ENCODE results near the gene KCNMA1. TPM values are rescaled to one million over a fixed set of nuclear protein-coding genes. Genes with fewer than 3 reads are reported as not detected.
A peak's percentile ranks its signal among the peaks of the same experiment; 100 is the strongest.

KCNMA1 gene
- polyA plus RNA-seq, 1 donor from 2014 or later, result 60.8 TPM

DNA sequence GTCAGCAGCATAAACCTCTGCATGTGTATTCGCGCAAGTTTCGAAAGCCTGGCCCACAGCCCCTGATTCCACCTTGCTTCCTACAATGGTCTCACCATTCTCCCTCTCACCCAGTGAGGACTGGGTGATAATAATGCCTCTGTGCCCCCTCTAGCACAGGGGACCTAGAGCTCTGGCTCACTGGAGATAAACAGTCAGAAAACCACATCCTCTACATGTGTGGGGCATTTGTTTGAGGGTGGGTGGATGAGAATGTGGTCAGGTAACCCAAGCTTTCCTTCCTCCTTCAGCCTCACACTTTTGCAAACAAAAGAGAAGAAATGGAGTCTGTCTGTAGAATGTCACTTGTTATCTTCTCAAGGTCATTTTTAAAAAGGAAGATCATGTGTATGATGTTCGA, 373.5 kb downstream of the KCNMA1 start:
- no peaks in the 10 kb centered on the region for H3F3A ChIP-seq (ENCODE audit: insufficient read depth, low read length, poor library complexity, severe bottlenecking)
- TF ChIP-seq SMC3 (conservative IDR thresholded peaks at IDR 0.05; ENCODE audit: poor library complexity), result no peak
- no peak for TF ChIP-seq POLR2AphosphoS5 (IDR thresholded peaks at IDR 0.05)
- TF ChIP-seq EP300 (conservative IDR thresholded peaks at IDR 0.05; ENCODE audit: poor library complexity, severe bottlenecking), result no peak
- no peak for TF ChIP-seq CTCF (IDR thresholded peaks at IDR 0.05; ENCODE audit: poor library complexity, severe bottlenecking)
- no peak for TF ChIP-seq TAF1 (IDR thresholded peaks at IDR 0.05; ENCODE audit: low read depth)
- no peak for TF ChIP-seq EZH2 (IDR thresholded peaks at IDR 0.05; ENCODE audit: borderline replicate concordance, insufficient read depth, low read length, poor library complexity, severe bottlenecking)
- TF ChIP-seq RAD21 (conservative IDR thresholded peaks at IDR 0.05), result no peak
- no peak for TF ChIP-seq MXI1 (conservative IDR thresholded peaks at IDR 0.05; ENCODE audit: poor library complexity, severe bottlenecking)
- TF ChIP-seq, protein P1, sequence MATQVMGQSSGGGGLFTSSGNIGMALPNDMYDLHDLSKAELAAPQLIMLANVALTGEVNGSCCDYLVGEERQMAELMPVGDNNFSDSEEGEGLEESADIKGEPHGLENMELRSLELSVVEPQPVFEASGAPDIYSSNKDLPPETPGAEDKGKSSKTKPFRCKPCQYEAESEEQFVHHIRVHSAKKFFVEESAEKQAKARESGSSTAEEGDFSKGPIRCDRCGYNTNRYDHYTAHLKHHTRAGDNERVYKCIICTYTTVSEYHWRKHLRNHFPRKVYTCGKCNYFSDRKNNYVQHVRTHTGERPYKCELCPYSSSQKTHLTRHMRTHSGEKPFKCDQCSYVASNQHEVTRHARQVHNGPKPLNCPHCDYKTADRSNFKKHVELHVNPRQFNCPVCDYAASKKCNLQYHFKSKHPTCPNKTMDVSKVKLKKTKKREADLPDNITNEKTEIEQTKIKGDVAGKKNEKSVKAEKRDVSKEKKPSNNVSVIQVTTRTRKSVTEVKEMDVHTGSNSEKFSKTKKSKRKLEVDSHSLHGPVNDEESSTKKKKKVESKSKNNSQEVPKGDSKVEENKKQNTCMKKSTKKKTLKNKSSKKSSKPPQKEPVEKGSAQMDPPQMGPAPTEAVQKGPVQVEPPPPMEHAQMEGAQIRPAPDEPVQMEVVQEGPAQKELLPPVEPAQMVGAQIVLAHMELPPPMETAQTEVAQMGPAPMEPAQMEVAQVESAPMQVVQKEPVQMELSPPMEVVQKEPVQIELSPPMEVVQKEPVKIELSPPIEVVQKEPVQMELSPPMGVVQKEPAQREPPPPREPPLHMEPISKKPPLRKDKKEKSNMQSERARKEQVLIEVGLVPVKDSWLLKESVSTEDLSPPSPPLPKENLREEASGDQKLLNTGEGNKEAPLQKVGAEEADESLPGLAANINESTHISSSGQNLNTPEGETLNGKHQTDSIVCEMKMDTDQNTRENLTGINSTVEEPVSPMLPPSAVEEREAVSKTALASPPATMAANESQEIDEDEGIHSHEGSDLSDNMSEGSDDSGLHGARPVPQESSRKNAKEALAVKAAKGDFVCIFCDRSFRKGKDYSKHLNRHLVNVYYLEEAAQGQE (IDR thresholded peaks at IDR 0.05; ENCODE audit: borderline replicate concordance), result no peak
- no peak overlapping the region for H3K9ac ChIP-seq (ENCODE audit: low read length)
- H3K27ac ChIP-seq (ENCODE audit: low read length), result peak overlapping the region; percentile 37
- H3K79me2 ChIP-seq (replicated peaks; ENCODE audit: insufficient read depth, low read length), result no peaks in the 10 kb centered on the region
- H3K36me3 ChIP-seq (ENCODE audit: insufficient read depth, low read length), result no peaks in the 10 kb centered on the region
- no peak overlapping the region for H3K4me2 ChIP-seq (ENCODE audit: low read length)
- no peaks in the 10 kb centered on the region for H3K27me3 ChIP-seq (ENCODE audit: insufficient read depth, low read depth, low read length)
- no peaks in the 10 kb centered on the region for H3K9me2 ChIP-seq (ENCODE audit: insufficient read depth, low read length)
- H3K4me3 ChIP-seq (ENCODE audit: low read length), result no peak overlapping the region
- H4K20me1 ChIP-seq (ENCODE audit: insufficient read depth), result no peaks in the 10 kb centered on the region
- H3K9me3 ChIP-seq (ENCODE audit: low read length), result no peaks in the 10 kb centered on the region
- H2AFZ ChIP-seq (ENCODE audit: low read depth, low read length), result no peak overlapping the region

DNA sequence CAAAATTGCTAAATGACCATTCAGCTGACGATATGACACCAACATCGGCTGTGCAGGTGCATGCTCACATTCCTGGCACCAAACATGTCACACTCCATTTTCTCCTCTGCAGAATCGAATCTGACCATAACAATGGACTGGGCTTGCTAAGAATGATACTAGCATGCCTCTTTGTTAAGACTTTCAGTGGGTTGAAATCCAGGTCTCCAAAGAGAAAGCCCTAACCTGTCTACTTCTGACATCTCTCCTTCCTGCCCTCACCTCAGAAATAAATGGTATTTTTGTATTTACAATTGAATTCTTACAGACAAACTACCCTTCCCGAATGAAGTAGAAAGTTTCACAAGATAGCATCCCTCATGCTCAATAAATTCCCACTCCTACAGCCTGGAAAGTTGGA, 373.9 kb downstream of the KCNMA1 start:
- Histone ChIP-seq H3K4me3 (ENCODE audit: low read length) (no peak overlapping the region), H3K9me3 (ENCODE audit: low read length) (no peaks in the 10 kb centered on the region), H3K27me3 (ENCODE audit: insufficient read depth, low read depth, low read length) (no peaks in the 10 kb centered on the region), H2AFZ (ENCODE audit: low read depth, low read length) (no peak overlapping the region), H3K4me2 (ENCODE audit: low read length) (no peak overlapping the region), H3F3A (ENCODE audit: insufficient read depth, low read length, poor library complexity, severe bottlenecking) (no peaks in the 10 kb centered on the region), H3K9ac (ENCODE audit: low read length) (no peak overlapping the region), H3K36me3 (ENCODE audit: insufficient read depth, low read length) (no peaks in the 10 kb centered on the region), H3K9me2 (ENCODE audit: insufficient read depth, low read length) (no peaks in the 10 kb centered on the region), H3K27ac (ENCODE audit: low read length) (no peak overlapping the region), H4K20me1 (ENCODE audit: insufficient read depth) (no peaks in the 10 kb centered on the region), H3K79me2 (replicated peaks; ENCODE audit: insufficient read depth, low read length) (no peaks in the 10 kb centered on the region)
- TF ChIP-seq RAD21 (conservative IDR thresholded peaks at IDR 0.05), result no peak
- no peak for TF ChIP-seq SMC3 (conservative IDR thresholded peaks at IDR 0.05; ENCODE audit: poor library complexity)
- TF ChIP-seq POLR2AphosphoS5 (IDR thresholded peaks at IDR 0.05), result no peak
- no peak for TF ChIP-seq TAF1 (IDR thresholded peaks at IDR 0.05; ENCODE audit: low read depth)
- TF ChIP-seq MXI1 (conservative IDR thresholded peaks at IDR 0.05; ENCODE audit: poor library complexity, severe bottlenecking), result no peak
- no peak for TF ChIP-seq CTCF (IDR thresholded peaks at IDR 0.05; ENCODE audit: poor library complexity, severe bottlenecking)
- no peak for TF ChIP-seq EP300 (conservative IDR thresholded peaks at IDR 0.05; ENCODE audit: poor library complexity, severe bottlenecking)
- TF ChIP-seq, protein P1 (IDR thresholded peaks at IDR 0.05; ENCODE audit: borderline replicate concordance), result no peak
- no peak for TF ChIP-seq EZH2 (IDR thresholded peaks at IDR 0.05; ENCODE audit: borderline replicate concordance, insufficient read depth, low read length, poor library complexity, severe bottlenecking)

All from neural cell (in vitro differentiated cells).